ENCODE results near the gene TUBGCP3.
"Not testable (repeated sequence)": the region's sequence is repeated elsewhere in the genome, so short reads cannot be mapped to it uniquely, and the experiment has no call there.

The TUBGCP3 gene

DNA sequence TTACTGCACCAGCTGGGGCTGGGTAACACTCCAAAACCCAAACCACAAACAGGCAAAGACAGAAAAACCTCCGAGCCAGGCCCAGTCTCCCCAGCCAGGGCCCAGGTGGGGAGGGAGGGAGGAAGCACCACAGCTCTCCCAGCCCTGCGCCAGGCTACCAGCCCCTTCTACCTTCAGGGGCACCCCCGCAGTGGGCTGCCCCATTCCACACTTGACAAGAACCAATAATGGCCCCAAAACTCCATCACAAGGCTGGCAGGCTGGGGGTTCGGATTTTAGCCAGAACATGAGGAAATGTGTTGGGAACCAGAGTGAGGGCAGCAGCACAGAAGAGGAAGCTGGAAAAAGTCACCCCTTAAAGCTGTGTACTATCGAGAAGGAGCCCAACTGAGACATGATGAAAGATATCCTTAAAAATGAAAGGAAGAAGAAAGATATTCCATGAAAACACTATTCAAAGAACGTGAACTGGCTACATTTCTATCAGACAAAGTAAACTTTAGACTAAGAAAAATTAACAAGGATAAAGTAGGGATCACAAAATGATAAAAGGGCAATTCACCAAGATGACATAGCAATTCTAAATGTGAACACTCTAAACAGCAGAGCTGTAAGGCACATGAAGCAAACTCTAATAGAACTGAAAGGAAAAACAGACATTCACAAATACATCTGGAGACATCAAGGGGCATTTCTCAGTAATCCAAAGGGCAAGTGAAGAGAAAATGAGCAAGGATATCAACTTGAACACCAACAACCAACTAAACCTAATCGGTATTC is 12.9 kb downstream of the TUBGCP3 start:
- no peak for DNase-seq

DNA sequence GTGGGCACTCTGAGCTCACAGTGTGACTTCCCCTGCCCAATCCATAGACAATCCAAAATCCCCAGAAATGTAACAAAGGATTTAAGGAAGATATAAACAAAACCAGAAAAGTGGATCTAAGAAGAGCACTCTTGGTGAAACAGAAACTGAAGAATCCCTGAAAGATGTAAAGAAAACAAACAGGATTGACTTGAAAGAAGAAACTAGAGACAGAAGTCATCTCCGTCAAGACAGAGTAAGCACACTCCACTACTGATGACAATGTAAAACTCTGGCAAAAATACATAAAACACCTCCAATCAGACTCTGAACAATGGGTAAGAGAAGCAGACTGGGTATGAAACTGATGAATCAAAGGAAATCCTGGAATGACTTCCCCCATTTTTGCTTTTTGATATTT is 13.5 kb downstream of the TUBGCP3 start:
- DNase-seq: no peak

DNA sequence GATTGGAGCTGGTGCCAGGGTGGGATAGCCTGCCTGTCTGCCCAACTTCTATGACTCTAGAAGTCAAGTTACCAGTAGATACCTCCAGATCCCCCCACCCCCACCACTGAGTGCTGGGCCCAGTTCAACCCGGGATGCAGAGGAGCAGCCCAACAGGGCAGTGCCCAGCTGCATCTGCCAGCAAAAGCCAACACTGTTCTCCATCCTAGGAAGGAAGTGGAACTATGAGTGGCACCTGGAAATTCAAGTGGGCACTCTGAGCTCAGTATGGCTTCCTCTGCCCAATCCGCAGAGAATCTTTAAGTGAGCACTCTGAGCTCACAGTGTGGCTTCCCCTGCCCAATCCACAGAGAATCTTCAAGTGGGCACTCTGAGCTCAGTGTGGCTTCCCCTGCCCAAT is 14.2 kb downstream of the TUBGCP3 start:
- DNase-seq: no peak

DNA sequence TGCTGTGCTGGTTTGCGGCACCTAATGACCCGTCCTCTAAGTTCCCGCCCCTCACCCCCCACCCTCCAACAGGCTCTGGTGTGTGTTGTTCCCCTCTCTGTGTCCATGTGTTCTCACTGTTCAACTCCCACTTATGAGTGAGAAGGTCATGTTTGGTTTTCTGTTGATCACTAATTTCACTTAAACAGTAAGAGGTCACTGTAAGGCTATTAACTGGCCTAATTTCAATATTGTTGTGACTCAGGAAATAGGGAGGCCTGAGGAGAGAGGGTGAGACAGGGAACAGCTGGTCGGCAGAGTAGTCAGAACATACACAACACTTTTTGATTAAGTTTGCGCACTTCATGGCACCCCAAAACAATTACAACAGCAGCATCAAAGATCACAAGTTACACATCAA is 15.6 kb downstream of the TUBGCP3 start:
- no peak for DNase-seq

DNA sequence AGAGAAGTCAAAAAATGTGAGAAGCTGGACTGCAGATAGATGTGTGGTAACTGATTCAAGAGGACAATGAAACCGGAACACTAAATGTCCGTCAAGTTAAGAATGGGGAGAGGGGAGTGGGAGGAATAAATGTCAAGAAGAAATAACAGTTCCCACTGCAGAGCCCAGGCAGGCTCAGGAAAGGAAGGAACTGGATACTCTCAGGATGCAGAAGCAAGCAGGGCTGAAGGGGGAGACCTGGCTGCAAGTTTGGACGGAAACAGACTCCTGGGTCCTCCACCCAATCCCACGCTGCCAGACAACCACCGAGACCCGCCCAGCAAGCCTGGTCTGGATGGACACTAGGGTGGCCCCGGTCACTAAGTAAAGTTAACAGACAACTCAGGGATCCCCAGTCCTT is 18.1 kb downstream of the TUBGCP3 start:
- no peak for DNase-seq

DNA sequence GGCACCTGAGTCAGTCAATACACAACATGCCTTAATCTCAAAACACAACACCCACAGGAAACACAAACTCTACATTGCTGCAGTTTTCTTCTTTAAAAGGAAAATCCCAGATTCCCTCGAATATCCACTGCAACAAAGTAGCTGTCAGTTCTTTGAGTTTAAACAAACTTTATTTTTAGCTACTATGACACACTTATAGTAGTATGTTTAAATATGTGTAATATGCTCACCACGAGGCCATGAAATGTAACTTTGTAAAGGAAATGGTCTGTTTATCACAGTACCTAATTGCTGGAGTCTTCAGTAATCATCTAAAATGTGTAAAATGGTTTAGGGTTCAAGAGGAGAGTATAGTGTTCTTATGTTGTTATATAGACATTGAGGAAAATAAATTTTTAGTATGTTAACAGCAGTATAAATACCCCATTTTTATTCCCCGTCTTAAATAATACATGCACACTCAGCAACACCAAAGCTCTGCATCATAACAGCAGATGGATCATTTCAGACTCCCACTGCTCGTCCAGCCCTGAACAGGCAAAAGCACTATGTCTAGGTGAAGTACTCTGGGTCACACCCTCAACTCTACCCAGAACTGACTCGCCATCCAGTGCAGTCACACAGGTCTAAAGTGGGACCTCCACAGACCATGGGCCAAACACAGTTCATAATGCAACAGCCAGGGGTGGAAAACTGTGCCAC is 20.6 kb downstream of the TUBGCP3 start:
- no peak for DNase-seq

DNA sequence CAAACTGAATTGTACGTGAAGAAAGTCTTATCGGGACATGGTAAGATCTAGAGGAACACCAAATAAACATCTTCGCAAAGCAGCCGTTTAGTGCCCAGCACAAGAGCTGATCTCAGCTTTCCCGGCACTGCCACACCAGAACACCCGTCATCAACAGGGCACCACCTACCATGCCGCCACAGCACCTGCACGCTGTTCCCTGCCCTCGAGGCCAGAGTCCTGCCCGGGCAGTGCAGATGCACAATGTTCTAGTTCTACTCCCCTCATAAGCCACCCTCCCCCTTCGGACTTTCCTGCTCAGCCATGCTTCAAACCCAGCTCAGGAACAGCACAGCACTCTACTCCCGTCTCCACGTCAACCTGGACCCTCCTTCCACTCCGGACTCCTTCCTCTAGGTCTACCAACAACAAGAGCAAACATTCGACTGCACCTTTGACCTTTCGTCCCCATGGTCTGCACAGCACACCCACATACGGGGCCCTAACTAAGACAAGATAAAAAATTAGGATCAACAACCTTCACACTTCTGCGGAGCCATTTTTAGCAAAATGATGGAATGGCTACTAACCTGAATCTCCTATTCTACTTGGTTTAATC is 25.1 kb downstream of the TUBGCP3 start:
- no peak for DNase-seq

DNA sequence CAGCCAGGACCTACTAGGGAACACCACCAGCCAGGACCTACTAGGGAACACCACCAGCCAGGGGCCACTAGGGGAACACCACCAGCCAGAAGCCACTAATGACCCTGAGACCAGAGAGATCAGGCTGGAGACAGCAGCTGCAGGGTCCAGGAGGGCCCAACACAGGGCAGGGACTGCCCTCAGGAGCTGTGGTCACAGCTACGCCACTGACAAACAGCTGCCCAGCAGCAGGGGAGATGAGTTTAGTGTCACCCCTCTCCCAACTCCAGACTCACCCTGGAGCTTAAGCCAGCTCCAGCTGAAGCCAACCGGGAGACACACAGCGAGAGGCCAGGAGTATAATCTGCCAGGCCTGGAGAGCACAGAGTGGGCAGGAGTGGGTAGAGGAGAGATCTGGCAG is 25.7 kb downstream of the TUBGCP3 start:
- no peak for DNase-seq

DNA sequence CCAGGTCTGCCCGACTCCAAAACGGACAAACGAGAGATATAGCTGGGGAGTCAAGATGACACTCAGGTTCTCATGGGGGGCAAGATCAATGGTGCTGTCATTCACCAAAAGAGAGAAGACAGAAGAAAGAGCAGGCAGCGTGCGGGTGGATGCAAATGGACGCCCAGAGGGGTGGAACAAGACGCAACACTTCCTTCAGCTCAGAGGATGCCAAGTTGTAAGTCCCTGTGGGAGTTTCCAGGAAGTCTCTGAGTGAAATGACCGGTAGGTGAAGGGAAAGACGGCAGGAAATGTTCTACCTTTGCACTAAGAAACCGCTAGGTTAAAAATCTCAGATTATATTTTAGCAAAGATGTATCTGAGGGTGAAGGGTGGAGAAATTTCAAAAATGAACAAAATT is 26.5 kb downstream of the TUBGCP3 start:
- DNase-seq: no peak

DNA sequence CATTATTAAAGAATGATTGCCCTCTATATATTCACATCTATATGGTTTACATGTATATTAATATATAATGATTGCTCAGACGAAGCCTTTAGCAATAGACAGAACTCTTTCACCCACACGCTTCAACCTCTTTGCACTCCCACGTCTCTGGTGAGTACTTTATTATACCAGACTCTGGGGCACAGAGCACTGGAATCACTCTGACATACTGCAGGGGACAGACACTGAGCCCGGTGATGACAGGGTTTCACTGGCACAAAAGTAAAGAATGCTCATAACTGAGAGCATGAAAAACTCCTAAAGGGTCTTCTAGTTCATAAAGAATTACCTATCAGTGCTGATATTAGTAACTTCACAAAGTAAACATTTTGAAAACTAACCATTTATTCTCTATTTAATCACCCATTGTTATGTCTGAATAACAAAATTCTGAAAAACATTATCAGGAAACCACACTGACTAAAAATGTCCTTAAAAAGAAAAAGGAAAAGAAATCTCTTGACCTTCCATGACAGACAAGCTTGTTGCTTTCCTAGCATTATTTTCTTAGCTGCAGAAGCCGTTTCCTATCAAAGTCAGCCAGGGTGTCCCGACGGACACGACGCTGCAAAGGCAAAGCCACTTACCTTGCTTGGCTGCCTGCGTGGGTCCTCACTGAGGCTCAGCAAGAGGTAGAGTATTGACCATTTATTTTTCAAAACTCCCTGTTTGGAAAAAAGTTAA is 29.1 kb downstream of the TUBGCP3 start:
- DNase-seq: no peak

DNA sequence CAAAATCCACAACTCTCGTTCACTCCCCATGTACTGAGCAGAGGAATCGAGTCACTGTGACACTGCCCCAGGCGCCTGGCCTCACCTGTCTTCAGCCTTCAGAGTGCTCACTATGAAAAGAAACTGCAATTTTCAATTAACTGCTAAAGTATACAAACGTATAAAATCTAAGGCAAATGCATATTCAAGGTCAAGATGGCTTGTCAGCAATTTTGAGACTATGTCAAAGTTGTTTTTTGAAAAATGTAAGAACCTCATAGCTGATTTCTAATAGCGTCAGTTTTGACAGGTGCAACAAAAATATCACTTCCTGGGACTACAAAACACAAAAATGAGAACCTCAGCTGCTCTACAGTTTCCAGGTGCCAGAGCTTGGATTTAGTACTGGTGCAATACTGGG is 31.4 kb downstream of the TUBGCP3 start:
- no peak for DNase-seq

DNA sequence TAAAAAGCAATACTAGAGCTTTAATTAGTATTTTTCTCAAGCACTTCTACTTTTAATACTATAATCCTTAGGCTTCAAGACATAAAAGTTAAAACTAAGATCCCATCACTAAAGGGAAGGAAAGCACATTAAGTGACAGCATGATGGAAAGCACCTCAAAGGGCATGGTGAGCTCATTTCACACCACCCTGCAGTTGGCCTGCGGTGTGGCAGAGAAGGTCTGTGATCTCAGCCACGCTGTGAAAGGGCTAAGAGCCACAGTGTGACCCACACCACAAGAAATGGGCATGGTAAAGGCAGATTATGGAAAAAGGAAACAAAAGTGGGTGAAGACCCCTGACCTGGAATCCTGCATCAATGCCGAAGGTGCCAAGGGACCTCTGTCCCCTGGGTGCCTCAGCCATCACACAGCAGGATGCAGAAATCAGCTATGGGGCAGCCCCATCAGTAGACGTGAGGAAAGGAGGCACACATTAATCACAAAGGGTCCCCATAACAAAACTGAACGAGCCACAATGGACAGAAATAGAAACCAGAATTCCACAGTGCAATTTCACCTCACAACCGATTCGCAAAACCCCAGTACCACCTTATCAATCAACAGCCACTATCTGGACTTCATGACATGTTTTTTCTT is 33.6 kb downstream of the TUBGCP3 start:
- DNase-seq: no peak

DNA sequence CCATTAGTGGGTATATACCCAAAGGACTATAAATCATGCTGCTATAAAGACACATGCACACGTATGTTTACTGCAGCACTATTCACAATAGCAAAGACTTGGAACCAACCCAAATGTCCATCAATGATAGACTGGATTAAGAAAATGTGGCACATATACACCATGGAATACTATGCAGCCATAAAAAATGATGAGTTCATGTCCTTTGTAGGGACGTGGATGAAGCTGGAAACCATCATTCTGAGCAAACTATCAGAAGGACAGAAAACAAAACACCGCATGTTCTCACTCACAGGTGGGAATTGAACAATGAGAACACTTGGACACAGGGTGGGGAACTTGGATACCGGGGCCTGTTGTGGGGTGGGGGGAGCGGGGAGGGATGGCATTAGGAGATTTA is 39.0 kb downstream of the TUBGCP3 start:
- not testable (repeated sequence) for DNase-seq

DNA sequence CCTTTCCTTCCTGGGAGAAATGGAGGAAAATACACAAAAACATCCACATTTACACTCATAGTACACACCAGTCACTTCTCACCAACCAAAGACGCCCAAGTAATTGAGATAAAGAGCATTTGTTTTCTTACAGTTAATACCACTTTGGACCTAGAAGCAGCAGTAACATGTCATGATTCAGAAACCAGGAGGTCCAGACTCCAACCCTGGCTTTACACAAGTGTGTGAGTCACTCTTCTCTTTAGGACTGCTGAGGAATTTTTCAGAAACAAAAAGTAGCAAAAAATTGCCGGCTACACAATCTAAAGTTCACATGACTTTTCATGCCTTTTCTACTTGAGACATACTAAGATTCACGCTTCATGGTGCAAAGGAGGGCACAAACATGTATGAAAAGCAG is 42.1 kb downstream of the TUBGCP3 start:
- DNase-seq: no peak

DNA sequence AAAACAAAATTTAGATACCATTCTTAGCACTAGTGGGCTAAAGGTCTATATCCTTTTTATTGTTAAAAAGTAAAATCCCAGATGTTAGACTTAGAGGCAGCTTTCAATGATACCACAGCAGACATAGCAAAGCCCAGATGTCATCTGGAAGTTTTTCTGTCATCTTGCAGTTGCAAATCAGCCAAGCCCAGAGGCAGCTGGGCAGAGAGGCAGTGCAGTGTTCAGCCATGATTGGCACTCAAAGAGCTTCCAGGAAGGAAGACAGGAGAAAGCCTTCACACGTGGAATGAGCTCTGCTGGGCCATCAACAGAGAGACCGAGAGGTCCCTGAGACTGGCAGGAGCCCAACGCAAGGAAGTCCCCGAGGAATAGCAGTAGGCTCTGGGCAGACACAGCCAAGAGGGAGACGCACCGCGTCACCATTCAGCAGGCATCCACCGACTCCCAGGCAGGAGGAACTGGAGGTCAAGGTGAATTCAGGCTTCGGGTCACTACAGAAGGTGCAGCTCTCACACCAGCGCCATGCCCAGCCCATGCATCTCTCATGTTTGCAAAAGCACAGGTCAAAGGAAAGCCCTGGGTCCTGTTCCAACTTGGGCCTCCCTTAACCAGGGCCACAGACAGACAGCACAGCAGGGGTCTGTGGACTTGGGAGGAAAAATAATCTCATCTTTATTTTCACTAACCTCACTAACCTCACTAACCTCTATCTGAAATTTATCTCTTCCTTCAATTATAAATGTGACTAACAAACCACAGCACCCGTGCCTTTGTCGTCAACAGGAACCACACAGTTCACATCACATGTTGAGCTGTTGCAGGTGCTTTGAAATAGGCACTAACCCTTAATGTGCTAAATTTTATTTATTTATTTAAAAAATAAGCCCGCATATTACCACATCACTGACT is 54.9 kb downstream of the TUBGCP3 start:
- no peak for DNase-seq

DNA sequence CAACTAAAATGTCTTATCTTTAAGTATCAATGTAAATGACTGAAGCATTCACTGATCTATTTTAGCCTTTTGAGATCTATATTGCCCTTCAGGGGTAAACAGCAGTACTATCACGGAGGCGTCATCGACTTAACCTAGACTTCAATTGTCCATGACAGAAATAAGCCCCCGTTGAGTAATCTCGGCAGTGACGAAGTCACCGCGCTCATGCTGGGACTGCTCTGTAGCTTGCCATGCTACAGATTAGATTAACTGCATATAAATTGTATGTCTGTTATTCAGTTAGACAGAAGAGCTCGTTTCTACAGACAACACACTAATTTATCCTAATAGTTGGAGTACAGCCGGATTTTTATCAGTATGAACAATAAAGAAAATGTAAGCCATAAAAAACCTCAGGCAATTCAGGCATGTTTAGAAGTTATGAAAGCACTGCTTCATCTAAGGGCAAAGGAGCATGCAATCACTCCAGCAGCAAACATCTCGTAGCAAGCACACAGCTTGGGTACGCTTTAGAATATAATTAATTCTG is 56.6 kb downstream of the TUBGCP3 start:
- peak; percentile 26 for DNase-seq

DNA sequence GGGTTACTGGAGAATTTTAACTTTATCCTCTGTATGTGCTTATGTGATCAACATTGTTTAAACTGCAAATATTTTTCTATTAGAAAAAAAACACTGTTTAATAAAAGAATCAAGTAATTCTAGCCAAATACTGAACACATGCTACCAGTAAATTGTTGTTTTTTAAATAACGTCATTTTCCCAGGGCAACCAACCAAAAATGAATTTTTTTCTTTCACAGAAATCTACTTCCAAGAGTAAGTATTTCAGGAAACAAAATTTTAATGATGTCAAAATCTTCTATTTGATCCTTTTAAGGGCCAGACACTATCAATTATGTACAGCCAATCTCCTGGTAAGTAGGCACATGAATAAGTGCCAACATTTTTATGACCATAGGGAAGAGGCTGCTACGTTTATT is 57.1 kb downstream of the TUBGCP3 start:
- DNase-seq: no peak

DNA sequence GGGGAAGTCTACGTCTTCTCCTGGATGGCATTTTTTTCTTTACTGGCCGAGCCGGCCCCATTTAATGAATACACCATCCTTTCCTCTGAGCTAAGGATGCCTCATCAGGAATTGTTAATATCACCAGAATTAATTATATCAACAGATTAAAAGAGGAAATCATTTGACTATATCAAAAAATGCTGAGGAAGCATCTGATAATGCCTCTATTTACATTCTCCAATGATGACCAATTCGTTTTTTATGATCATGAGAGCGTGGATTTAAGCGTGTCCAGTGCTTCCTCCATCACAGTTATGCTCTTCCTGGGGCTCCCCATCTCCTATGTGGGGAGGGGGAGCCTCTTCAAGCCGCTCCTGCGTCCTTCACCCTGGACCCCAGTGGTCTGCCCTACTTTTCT is 58.7 kb downstream of the TUBGCP3 start:
- no peak for DNase-seq

DNA sequence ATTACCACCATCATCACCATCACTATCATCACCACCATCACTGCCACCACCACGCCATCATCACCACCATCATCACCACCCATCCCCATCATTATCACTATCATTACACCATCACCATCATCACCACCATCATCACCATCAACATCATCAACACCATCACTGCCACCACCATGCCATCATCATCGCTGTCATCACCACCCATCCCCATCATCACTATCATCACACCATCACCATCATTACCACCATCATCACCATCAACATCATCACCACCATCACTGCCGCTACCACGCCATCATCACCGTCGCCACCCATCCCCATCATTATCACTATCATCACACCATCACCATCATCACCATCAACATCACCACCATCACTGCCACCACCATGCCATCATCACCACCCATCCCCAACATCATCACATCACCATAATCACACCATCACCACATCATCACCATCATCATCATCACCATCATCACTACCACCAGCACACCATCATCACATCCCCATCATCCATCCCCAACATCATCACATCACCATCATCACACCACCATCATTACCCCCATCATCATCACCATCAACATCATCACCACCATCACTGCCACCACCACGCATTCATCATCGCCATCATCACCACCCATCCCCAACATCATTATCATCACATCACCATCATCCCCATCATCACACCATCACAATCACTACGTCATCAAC is 61.7 kb downstream of the TUBGCP3 start:
- no peak for DNase-seq

DNA sequence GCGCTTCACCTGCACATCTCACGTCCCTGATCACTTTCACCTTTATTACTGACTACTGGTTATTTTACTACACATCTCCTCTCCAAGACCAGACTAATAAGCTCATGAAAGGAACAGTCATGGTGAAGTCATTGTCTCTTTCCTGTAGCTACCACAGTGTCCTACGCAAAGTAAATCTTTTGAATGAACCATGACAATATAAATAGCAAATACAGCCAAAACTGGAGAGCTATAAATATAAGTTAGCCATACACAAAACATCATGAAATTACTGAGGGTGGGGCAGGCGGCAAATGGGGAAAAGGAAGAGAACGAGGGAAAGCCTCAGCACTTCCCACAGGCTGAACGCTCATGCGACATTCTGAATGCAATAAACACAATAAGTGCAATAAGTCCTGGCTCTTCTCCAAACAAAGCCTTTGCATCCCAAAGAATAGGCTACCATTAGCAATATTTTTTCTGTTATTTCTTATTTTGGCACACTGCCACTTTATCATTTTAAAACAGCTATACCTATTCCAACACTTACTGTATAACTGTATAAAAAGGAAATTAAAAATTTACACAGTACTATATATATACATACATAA is 62.5 kb downstream of the TUBGCP3 start:
- no peak for DNase-seq

DNA sequence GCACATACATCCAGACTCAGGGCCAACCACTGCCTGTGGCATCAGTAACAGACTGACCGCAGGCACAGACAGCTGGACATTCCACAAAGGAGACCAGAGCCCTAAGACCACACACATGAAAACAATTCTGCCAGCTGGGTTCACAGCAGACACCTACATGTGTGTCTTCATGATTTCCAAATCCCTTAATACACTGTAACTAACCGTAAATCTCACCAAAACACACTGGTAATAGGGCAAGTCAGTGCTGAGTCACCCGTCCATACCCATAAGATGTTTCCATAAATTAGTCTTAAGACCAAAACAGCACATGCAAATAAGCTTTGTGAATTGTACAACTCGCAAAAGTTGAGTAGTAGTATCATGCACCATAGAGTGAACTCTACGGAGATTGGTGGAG is 65.4 kb downstream of the TUBGCP3 start:
- DNase-seq: no peak

All from NCI-H1092 treated with DMSO at 0.1 percent for 48 hours (cell line).